GM23248 (cell line): ENCODE results near the gene GEMIN2. TPM values are rescaled to one million over a fixed set of nuclear protein-coding genes. Genes with fewer than 3 reads are reported as not detected.
"Not testable (repeated sequence)": the region's sequence is repeated elsewhere in the genome, so short reads cannot be mapped to it uniquely, and the experiment has no call there.

ENCODE experiments used
- DNase-seq: peaks from one replicate; pipeline ENCODE4 v3.0.0-alpha.2; 2015
- H2AFZ ChIP-seq: fragments of 200-600 bp; sonication (generic); 2 replicates; pipeline ENCODE4 v1.6.1; 2016; ENCODE audit warnings: antibody characterized with exemption
- H3F3A ChIP-seq: fragments of 200-600 bp; sonication (generic); 2 replicates; pipeline ENCODE4 v1.6.1; 2016; ENCODE audit warnings: mild to moderate bottlenecking, antibody characterized with exemption, mixed run types; ENCODE audit not compliant: insufficient read depth
- H3K27ac ChIP-seq: fragments of 200-600 bp; sonication (generic); 2 replicates; pipeline ENCODE4 v1.5.1; 2016; ENCODE audit warnings: mild to moderate bottlenecking
- H3K27me3 ChIP-seq: fragments of 200-600 bp; sonication (generic); replicated peaks from 2 replicates; pipeline ENCODE4 v1.6.1; 2016; ENCODE audit warnings: mild to moderate bottlenecking; ENCODE audit not compliant: insufficient read depth
- H3K36me3 ChIP-seq: fragments of 200-600 bp; sonication (generic); 2 replicates; pipeline ENCODE4 v1.6.1; 2016; ENCODE audit warnings: low read depth, mild to moderate bottlenecking
- H3K4me1 ChIP-seq: fragments of 200-600 bp; sonication (generic); 2 replicates; pipeline ENCODE4 v1.6.1; 2016; ENCODE audit warnings: mild to moderate bottlenecking; ENCODE audit not compliant: insufficient read depth
- H3K4me2 ChIP-seq: fragments of 200-600 bp; sonication (generic); one replicate; pipeline ENCODE4 v1.6.1; 2016; ENCODE audit warnings: mild to moderate bottlenecking; ENCODE audit not compliant: unreplicated experiment
- H3K4me3 ChIP-seq: fragments of 200-600 bp; sonication (generic); 2 replicates; pipeline ENCODE4 v1.5.1; 2016; ENCODE audit warnings: mild to moderate bottlenecking
- H3K79me2 ChIP-seq: fragments of 200-600 bp; sonication (generic); 2 replicates; pipeline ENCODE4 v1.6.1; 2016; ENCODE audit warnings: mild to moderate bottlenecking; ENCODE audit not compliant: insufficient read depth
- H3K9ac ChIP-seq: fragments of 200-600 bp; sonication (generic); 2 replicates; pipeline ENCODE4 v1.6.1; 2016; ENCODE audit warnings: mild to moderate bottlenecking
- H3K9me2 ChIP-seq: fragments of 200-600 bp; sonication (generic); 2 replicates; pipeline ENCODE4 v1.6.1; 2016; ENCODE audit warnings: mixed run types, mild to moderate bottlenecking, moderate library complexity; ENCODE audit not compliant: insufficient read depth
- H3K9me3 ChIP-seq: fragments of 200-600 bp; sonication (generic); one replicate; pipeline ENCODE4 v1.6.1; 2017; ENCODE audit warnings: low read depth
- H4K20me1 ChIP-seq: fragments of 200-600 bp; sonication (generic); 2 replicates; pipeline ENCODE4 v1.6.0; 2016; ENCODE audit not compliant: insufficient read depth
- EZH2 ChIP-seq: fragments of 200-600 bp; sonication (generic); IDR thresholded peaks from 2 replicates; pipeline ENCODE4 v1.6.1; 2018; ENCODE audit warnings: antibody characterized with exemption, mild to moderate bottlenecking; ENCODE audit not compliant: insufficient read depth, poor library complexity, severe bottlenecking
- EZH2phosphoT487 ChIP-seq: fragments of 200-600 bp; sonication (generic); IDR thresholded peaks from 2 replicates; pipeline ENCODE4 v1.6.1; 2018; ENCODE audit warnings: antibody characterized with exemption, moderate library complexity, mild to moderate bottlenecking, low read depth; ENCODE audit not compliant: insufficient read depth
- WGBS, 2 experiments: methylation state at CpG; one replicate each; pipeline ENCODE4 v1.1.6; 2015 to 2017; ENCODE audit warnings: low lambda C conversion rate in 2 of 2, low coverage in 1 of 2; ENCODE audit errors: missing lambda C conversion rate in 2 of 2; 5-methylcytosine and 5-hydroxymethylcytosine counted together
- in situ Hi-C: fragments of 300-500 bp; cut with MboI; formaldehyde crosslinking; loops from 2 replicates; pipeline ENCODE4 v1.15.0; 2020
- polyA plus RNA-seq: library from polyadenylated mRNA; unstranded; fragments of >200 nt; fragmentation: Nextera tagmentation; extraction: Ambion mirVana; gene quantifications from 2 replicates; pipeline ENCODE4 v1.2.1, GENCODE V29; 2016
- total RNA-seq: library from RNA; depleted of rRNA; stranded (reverse); fragments of >200 nt; shearing (Covaris generic); gene quantifications from 2 replicates; pipeline ENCODE4 v1.2.3, GENCODE V29; 2014

Gene GEMIN2
- total and polyA plus RNA-seq, 2 experiments from 2014 or later: 16.4 to 25.5 TPM

DNA sequence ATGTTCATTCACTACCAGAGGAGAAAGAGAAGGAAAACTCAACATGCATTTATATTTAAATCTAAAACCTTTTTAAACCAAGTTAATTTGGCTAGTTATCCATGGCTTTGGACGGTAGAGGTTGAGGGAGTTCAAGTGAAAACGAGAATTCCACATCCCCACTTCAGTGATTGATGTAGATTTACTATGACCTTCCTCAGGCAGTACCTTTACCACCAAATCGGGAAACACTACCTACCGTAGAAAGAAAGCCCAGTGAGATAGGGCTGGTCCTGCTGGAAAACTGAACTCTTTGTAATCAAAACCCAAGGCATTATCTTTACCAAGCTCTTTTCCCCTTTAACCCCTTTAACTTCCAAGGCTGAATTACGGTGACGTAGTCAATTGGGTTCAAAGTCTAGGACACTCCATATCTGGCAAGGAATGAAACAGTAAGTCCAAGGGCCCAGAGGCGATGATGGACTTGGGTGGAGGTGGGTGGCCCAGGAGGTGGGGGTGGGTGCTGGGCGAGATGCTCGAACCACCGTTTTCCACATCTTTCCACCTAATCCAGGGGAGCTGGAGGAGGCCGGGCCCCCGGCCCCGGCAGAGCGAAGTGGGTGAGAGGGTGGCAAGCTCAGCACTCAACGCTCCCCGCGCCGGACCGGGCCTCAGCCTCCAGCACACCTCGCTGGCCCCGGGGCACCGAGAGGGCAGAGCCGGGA lies 11.7 kb upstream of the GEMIN2 start:
- Histone ChIP-seq H3K4me2 (peak overlapping the region; percentile 84), H3F3A (peaks cover 36% of the 10 kb centered on the region), H3K9me2 (no peaks in the 10 kb centered on the region), H3K9me3 (no peaks in the 10 kb centered on the region), H3K4me3 (peak overlapping the region; percentile 98), H2AFZ (peak overlapping the region; percentile 81), H4K20me1 (peaks cover 14% of the 10 kb centered on the region; the same call in 1 of the 2 replicates), H3K27me3 (no peaks in the 10 kb centered on the region), H3K4me1 (peaks cover 46% of the 10 kb centered on the region), H3K9ac (peak overlapping the region; percentile 99), H3K36me3 (no peaks in the 10 kb centered on the region), H3K79me2 (peaks cover 76% of the 10 kb centered on the region), H3K27ac (peak overlapping the region; percentile 97)
- peak; percentile 73 for DNase-seq
- in situ Hi-C loops: loop anchor here (10.0 kb wide), 1 partner anchor 272 kb away; no protein-coding TSS in a partner anchor
- WGBS, 2 experiments: 1 to 2% methylated on average over 14 to 23 of the region's 23 CpGs
- TF ChIP-seq EZH2phosphoT487 (no peak), EZH2 (no peak)

GRCh38 chr14:39102969-39103957 lies 10.9 kb upstream of the GEMIN2 start, which contains the start of gene SEC23A:
TSS of gene SEC23A (minus strand) at chr14:39103235. CDS start at chr14:39096118, 7,117 bp downstream.
- peak within 1 kb of the TSS; percentile 99 for H3K9ac ChIP-seq
- H3K27me3 ChIP-seq: no peaks in the 10 kb centered on the region
- H3F3A ChIP-seq: peaks cover 27% of the 10 kb centered on the region
- H3K9me3 ChIP-seq: no peaks in the 10 kb centered on the region
- peak; percentile 90 for DNase-seq
- in situ Hi-C loops: loop anchor here (10.0 kb wide), 1 partner anchor 272 kb away; no protein-coding TSS in a partner anchor
- TF ChIP-seq EZH2 (no peak), EZH2phosphoT487 (no peak)
- peaks cover 37% of the 10 kb centered on the region for H3K4me1 ChIP-seq
- H4K20me1 ChIP-seq: 0 out of 2 replicates have a peak, but pooled peaks cover 8% of the 10 kb centered on the region
- peaks cover 67% of the 10 kb centered on the region for H3K79me2 ChIP-seq
- H3K4me3 ChIP-seq: peak within 1 kb of the TSS; percentile 98
- H3K27ac ChIP-seq: peak within 1 kb of the TSS; percentile 97
- H2AFZ ChIP-seq: peak within 1 kb of the TSS; percentile 81
- no peaks in the 10 kb centered on the region for H3K36me3 ChIP-seq
- H3K4me2 ChIP-seq: peak within 1 kb of the TSS; percentile 84
- no peaks in the 10 kb centered on the region for H3K9me2 ChIP-seq
- 0 to 1% methylated on average over 22 to 57 of the region's 58 CpGs for WGBS, 2 experiments

GRCh38 chr14:39104078-39104801 lies 9.9 kb upstream of the GEMIN2 start:
- H3K4me3 ChIP-seq: peak overlapping the region; percentile 98
- peak overlapping the region; percentile 97 for H3K27ac ChIP-seq
- 73 to 74% methylated on average over 17 of the region's 17 CpGs for WGBS, 2 experiments

DNA sequence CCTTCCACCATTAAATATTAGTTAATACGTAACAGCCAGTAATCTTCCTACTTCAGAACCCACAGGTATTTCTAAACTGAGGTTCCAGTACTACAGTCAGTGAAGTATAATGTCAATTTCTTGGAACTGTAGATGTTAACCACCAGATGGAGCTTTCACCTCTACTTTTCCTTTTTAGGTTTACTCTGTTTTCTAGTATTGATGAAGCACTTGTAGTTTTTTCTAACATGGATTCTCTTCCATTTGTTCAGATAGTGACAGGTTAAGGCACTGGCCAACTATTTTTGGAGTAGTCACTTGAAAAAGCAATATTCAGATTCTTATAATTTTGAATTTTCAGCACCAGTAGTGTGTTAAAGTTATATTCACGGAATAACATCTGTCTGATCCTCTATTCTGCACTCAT lies 6.5 kb upstream of the GEMIN2 start:
- no peak overlapping the region for H3K9ac ChIP-seq
- no peak overlapping the region for H2AFZ ChIP-seq
- DNase-seq: peak; percentile 70
- peaks cover 24% of the 10 kb centered on the region for H3K79me2 ChIP-seq
- no peak overlapping the region for H3K4me3 ChIP-seq
- H3K9me3 ChIP-seq: no peaks in the 10 kb centered on the region
- peaks cover 8% of the 10 kb centered on the region for H3K4me1 ChIP-seq
- no peak overlapping the region for H3K27ac ChIP-seq
- TF ChIP-seq EZH2 (no peak), EZH2phosphoT487 (no peak)
- H4K20me1 ChIP-seq: no peaks in the 10 kb centered on the region
- no peaks in the 10 kb centered on the region for H3K36me3 ChIP-seq
- H3K27me3 ChIP-seq: no peaks in the 10 kb centered on the region
- in situ Hi-C loops: loop anchor here (10.0 kb wide), 1 partner anchor 267 kb away; no protein-coding TSS in a partner anchor
- WGBS, 2 experiments: 52 to 58% methylated on average over 2 of the region's 2 CpGs
- H3K4me2 ChIP-seq: no peak overlapping the region
- H3F3A ChIP-seq: peaks cover 18% of the 10 kb centered on the region
- no peaks in the 10 kb centered on the region for H3K9me2 ChIP-seq

More at GRCh38 chr14:39104078-39104801, 9.9 kb upstream of the GEMIN2 start:
- not testable (repeated sequence) for H3K27me3 ChIP-seq, H3K9me3 ChIP-seq, H4K20me1 ChIP-seq, H3K9me2 ChIP-seq, H3K36me3 ChIP-seq, DNase-seq
- H3K9ac ChIP-seq: peak overlapping the region; percentile 99
- in situ Hi-C loops: loop anchor here (10.0 kb wide), 1 partner anchor 271 kb away; no protein-coding TSS in a partner anchor
- H3K79me2 ChIP-seq: peaks cover 57% of the 10 kb centered on the region
- peak overlapping the region; percentile 84 for H3K4me2 ChIP-seq
- peak overlapping the region; percentile 81 for H2AFZ ChIP-seq
- H3K4me1 ChIP-seq: peaks cover 30% of the 10 kb centered on the region
- H3F3A ChIP-seq: peaks cover 25% of the 10 kb centered on the region
